ENCODE results near the gene MORN1.
A peak's percentile ranks its signal among the peaks of the same experiment; 100 is the strongest.

MORN1 gene

DNA sequence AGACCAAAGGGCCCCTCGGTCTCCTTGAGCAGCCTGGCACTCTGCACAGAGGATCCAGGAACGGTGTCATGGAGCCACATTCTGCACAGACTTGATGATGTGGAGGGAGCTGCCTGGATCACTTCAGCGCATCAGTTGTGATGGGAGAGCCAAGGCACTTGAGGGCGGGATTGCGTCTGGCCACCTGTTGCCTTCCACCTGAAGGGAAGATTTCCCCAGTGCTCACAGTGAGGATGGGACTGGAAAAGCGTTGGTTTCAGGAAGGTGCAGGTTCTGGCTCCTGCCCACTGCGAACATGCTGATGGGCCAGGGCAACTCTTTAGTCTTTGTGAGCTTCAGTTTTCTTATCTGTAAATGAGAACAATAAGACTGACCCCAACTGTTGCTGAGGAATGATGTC lies 2.9 kb upstream of the MORN1 start:
- H3K9ac ChIP-seq (ENCODE audit: low read length): no peak overlapping the region
- H3K36me3 ChIP-seq (ENCODE audit: insufficient read depth, low read length): peaks cover 41% of the 10 kb centered on the region
- H3K27ac ChIP-seq (ENCODE audit: low read depth, low read length): no peak overlapping the region
- H3K4me3 ChIP-seq (ENCODE audit: low read depth in 1 of 2, low read length in 2 of 2): no peak overlapping the region
- no peaks in the 10 kb centered on the region for H3K9me3 ChIP-seq (ENCODE audit: low read length)
- H3K27me3 ChIP-seq (ENCODE audit: control insufficient read depth in 1 of 2, insufficient read depth in 2 of 2, low read length in 2 of 2): no peaks in the 10 kb centered on the region
- H3K4me1 ChIP-seq (ENCODE audit: insufficient read depth, low read length): peaks cover 30% of the 10 kb centered on the region

- no peaks in the 10 kb centered on the region for H3K9me3 ChIP-seq (ENCODE audit: low read length)
- H3K4me3 ChIP-seq (ENCODE audit: low read depth in 1 of 2, low read length in 2 of 2): no peak overlapping the region
- peaks cover 30% of the 10 kb centered on the region for H3K4me1 ChIP-seq (ENCODE audit: insufficient read depth, low read length)
- H3K27ac ChIP-seq (ENCODE audit: low read depth, low read length): no peak overlapping the region
- H3K27me3 ChIP-seq (ENCODE audit: control insufficient read depth in 1 of 2, insufficient read depth in 2 of 2, low read length in 2 of 2): no peaks in the 10 kb centered on the region
- no peak overlapping the region for H3K9ac ChIP-seq (ENCODE audit: low read length)
- H3K36me3 ChIP-seq (ENCODE audit: insufficient read depth, low read length): peaks cover 34% of the 10 kb centered on the region
Measured at GRCh38 chr1:2393471-2393877, 2.1 kb upstream of the MORN1 start.

DNA sequence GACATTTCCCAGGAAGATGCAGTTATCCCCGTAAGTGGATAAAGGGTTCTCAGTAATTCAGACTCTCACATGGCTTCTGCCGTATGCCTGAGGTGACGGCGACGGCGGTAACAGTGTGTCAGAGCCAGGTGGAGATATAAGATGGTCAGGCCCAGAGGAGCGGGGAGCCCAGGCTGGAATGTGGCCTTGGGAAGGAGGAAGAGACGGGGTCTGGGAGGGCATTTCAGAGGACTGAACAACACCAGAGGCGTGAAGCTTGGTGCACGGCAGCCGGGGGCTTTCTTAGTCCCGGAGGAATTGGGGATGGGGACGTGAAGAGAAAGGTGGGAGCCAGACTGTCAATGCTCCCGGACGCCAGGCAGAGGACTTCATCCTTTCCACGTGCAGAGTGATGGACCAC lies 1.3 kb upstream of the MORN1 start:
- Histone ChIP-seq H3K27ac (ENCODE audit: low read depth, low read length) (no peak overlapping the region), H3K36me3 (ENCODE audit: insufficient read depth, low read length) (peaks cover 28% of the 10 kb centered on the region), H3K4me3 (ENCODE audit: low read depth in 1 of 2, low read length in 2 of 2) (peak overlapping the region in 1 of 2 donors; percentile 56), H3K4me1 (ENCODE audit: insufficient read depth, low read length) (peaks cover 30% of the 10 kb centered on the region), H3K9ac (ENCODE audit: low read length) (peak overlapping the region; percentile 67), H3K27me3 (ENCODE audit: control insufficient read depth in 1 of 2, insufficient read depth in 2 of 2, low read length in 2 of 2) (no peaks in the 10 kb centered on the region), H3K9me3 (ENCODE audit: low read length) (no peaks in the 10 kb centered on the region)

GRCh38 chr1:2391931-2392509 lies 666 bp upstream of the MORN1 start:
- H3K9me3 ChIP-seq (ENCODE audit: low read length): no peaks in the 10 kb centered on the region
- H3K27me3 ChIP-seq (ENCODE audit: control insufficient read depth in 1 of 2, insufficient read depth in 2 of 2, low read length in 2 of 2): no peaks in the 10 kb centered on the region
- H3K4me3 ChIP-seq (ENCODE audit: low read depth in 1 of 2, low read length in 2 of 2): peak overlapping the region; percentile 56 to 71
- peak overlapping the region; percentile 67 for H3K9ac ChIP-seq (ENCODE audit: low read length)
- peaks cover 30% of the 10 kb centered on the region for H3K4me1 ChIP-seq (ENCODE audit: insufficient read depth, low read length)
- peaks cover 22% of the 10 kb centered on the region for H3K36me3 ChIP-seq (ENCODE audit: insufficient read depth, low read length)
- peak overlapping the region; percentile 61 for H3K27ac ChIP-seq (ENCODE audit: low read depth, low read length)

DNA sequence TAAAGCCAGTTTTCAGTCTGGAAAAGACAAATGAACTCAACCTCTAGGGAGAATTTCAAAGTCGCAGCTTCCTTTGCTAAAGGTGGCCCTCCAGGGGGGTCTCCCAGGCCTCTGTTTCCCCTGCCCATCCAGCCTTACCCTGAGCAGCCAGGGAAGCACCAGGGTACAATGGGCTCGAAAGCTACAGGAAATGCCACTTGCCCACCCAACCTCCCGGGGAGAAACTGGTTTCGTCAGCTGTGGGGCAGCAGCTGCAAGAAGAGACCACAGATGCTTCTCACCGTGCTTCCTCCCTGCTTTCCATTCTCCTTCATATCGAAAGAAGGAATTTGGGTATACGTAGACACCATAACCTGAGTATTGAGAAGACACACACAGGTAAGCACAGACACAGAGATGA lies 1.7 kb downstream of the MORN1 start:
- H3K4me1 ChIP-seq (ENCODE audit: insufficient read depth, low read length): peaks cover 30% of the 10 kb centered on the region
- H3K4me3 ChIP-seq (ENCODE audit: low read depth in 1 of 2, low read length in 2 of 2): no peak overlapping the region
- no peaks in the 10 kb centered on the region for H3K27me3 ChIP-seq (ENCODE audit: control insufficient read depth in 1 of 2, insufficient read depth in 2 of 2, low read length in 2 of 2)
- H3K27ac ChIP-seq (ENCODE audit: low read depth, low read length): no peak overlapping the region
- H3K9ac ChIP-seq (ENCODE audit: low read length): no peak overlapping the region
- no peaks in the 10 kb centered on the region for H3K9me3 ChIP-seq (ENCODE audit: low read length)
- H3K36me3 ChIP-seq (ENCODE audit: insufficient read depth, low read length): peaks cover 12% of the 10 kb centered on the region

DNA sequence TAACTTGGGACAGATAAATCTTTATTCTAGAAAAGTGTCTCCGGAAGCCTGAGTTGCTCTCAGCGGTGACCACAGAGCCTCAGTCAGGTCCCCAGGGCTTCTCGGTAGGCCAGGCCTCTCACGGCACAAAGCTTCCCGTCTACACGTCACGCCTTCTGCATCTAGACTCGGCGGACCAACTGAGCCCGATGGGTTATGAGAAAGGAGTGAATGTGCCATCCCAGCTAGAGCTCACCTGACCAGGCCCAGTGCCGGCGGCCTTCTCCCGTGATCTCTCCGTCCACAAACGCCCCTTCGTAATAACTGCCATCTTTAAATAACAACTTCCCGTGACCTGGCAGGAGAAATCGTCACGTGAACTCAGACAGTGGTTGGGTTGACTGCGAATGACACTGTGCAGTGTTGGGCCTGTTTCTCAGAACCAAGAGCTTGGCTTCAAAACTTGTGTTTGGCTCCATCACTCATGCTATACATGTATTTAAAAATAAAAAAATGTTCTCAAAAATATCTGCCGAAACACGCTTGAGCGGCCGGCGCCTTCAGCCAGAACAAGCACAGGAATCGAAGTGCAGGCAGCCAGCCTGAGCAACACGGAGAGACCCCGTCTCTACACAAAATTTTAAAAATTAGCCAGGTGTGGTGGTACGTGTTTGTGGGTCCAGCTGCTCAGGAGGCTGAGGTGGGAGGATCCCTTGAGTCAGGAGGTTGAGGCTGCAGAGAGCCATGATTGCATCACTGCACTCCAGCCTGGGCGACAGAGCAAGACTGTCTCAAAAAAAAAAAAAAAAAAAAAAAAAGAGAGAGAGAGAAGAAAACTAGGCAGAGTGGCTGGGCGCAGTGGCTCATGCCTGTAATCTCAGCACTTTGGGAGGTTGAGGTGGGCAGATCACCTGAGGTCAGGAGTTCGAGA lies 3.1 kb downstream of the MORN1 start:
- H3K9ac ChIP-seq (ENCODE audit: low read length): no peak overlapping the region
- no peaks in the 10 kb centered on the region for H3K9me3 ChIP-seq (ENCODE audit: low read length)
- H3K4me1 ChIP-seq (ENCODE audit: insufficient read depth, low read length): peaks cover 21% of the 10 kb centered on the region
- no peaks in the 10 kb centered on the region for H3K27me3 ChIP-seq (ENCODE audit: control insufficient read depth in 1 of 2, insufficient read depth in 2 of 2, low read length in 2 of 2)
- H3K36me3 ChIP-seq (ENCODE audit: insufficient read depth, low read length): peaks cover 5% of the 10 kb centered on the region
- H3K27ac ChIP-seq (ENCODE audit: low read depth, low read length): no peak overlapping the region
- H3K4me3 ChIP-seq (ENCODE audit: low read depth in 1 of 2, low read length in 2 of 2): no peak overlapping the region

DNA sequence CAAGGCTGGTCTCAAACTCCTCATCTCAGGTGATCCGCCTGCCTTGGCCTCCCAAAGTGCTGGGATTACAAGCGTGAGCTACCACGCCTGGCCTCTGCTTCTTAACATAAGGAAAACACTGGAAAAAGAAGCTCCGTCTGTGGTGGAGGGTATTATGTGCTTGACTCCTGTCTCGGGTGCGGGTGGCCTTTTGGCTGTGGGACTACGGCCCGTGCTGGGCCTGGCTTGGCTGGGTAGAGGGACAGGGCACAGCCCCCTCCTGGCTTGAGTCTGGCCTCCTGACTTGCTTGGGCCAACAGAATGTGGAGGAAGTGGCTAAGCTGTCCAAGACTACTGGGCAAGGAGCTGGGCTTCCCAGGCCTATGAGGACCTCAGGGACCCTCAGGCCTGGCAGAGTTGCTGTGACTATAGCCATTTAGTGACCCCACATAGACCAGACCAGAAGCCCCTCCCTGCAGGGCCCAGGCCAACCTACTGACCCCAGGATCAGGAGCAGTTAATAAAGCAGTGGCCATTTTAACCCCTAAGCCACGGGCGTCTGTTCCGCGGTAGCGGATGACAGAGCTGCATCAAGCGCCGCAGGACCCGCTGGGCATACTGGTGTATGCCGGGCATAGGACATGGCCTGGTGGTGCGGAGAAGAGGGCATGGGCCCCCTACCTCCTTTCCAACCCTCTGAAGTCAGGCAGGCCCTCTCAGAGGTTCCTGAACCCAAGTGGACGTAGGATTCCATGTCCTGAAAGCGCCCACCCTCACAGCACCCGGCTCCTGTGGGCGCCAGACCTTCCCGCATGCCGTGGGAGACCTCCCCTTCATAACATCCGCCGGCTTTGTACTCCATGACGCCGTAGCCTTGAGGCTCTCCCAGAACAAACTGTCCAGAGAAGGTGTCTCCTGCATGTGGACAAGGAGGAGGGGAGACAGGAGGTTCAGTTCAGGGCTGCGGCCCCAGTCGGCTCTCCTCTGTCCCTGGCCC lies 4.4 kb downstream of the MORN1 start:
- no peaks in the 10 kb centered on the region for H3K9me3 ChIP-seq (ENCODE audit: low read length)
- no peak overlapping the region for H3K9ac ChIP-seq (ENCODE audit: low read length)
- H3K4me1 ChIP-seq (ENCODE audit: insufficient read depth, low read length): peaks cover 13% of the 10 kb centered on the region
- no peaks in the 10 kb centered on the region for H3K27me3 ChIP-seq (ENCODE audit: control insufficient read depth in 1 of 2, insufficient read depth in 2 of 2, low read length in 2 of 2)
- H3K27ac ChIP-seq (ENCODE audit: low read depth, low read length): no peak overlapping the region
- H3K36me3 ChIP-seq (ENCODE audit: insufficient read depth, low read length): peaks cover 3% of the 10 kb centered on the region
- H3K4me3 ChIP-seq (ENCODE audit: low read depth in 1 of 2, low read length in 2 of 2): no peak overlapping the region

DNA sequence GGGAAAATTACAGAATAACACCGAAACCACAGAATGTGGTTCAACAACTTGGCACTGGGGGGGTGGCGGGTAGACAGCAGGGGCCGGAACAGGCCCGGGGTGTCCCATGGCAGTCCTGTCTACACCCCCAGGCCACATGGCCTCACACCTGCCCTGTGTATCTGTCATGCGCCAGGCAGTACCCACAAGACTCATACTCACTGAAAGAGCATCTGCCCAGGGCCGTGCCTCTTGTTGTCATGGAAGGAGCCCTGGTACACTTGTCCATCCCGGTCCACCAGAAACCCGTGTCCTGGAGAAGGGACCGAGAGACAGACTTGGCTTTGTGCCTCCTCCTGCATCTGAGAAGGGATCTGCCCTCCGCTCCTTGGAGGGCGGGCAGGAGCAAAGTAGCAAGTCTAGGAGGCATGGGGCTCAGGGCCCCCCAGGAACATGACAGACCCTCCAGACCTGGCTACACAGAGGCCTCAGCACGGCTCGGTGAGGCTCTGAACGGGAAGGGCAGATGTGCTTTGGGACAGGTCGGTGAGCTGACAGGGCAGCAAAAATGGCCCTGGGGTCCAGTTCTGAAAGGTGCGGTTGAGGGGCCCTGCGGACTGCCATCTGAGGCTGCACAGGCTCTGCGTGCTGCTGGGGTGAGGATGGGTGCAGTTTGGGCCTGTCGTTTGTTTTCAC lies 5.6 kb downstream of the MORN1 start:
- Histone ChIP-seq H3K27ac (ENCODE audit: low read depth, low read length) (no peak overlapping the region), H3K4me3 (ENCODE audit: low read depth in 1 of 2, low read length in 2 of 2) (no peak overlapping the region), H3K9ac (ENCODE audit: low read length) (no peak overlapping the region), H3K36me3 (ENCODE audit: insufficient read depth, low read length) (peaks cover 3% of the 10 kb centered on the region), H3K4me1 (ENCODE audit: insufficient read depth, low read length) (peaks cover 23% of the 10 kb centered on the region), H3K9me3 (ENCODE audit: low read length) (no peaks in the 10 kb centered on the region), H3K27me3 (ENCODE audit: control insufficient read depth in 1 of 2, insufficient read depth in 2 of 2, low read length in 2 of 2) (no peaks in the 10 kb centered on the region)

GRCh38 chr1:2384941-2385481 lies 6.3 kb downstream of the MORN1 start:
- Histone ChIP-seq H3K4me3 (ENCODE audit: low read depth in 1 of 2, low read length in 2 of 2) (no peak overlapping the region), H3K9ac (ENCODE audit: low read length) (no peak overlapping the region), H3K27ac (ENCODE audit: low read depth, low read length) (no peak overlapping the region), H3K27me3 (ENCODE audit: control insufficient read depth in 1 of 2, insufficient read depth in 2 of 2, low read length in 2 of 2) (no peaks in the 10 kb centered on the region), H3K9me3 (ENCODE audit: low read length) (no peaks in the 10 kb centered on the region), H3K36me3 (ENCODE audit: insufficient read depth, low read length) (peaks cover 3% of the 10 kb centered on the region), H3K4me1 (ENCODE audit: insufficient read depth, low read length) (peaks cover 15% of the 10 kb centered on the region)

GRCh38 chr1:2384130-2384860 lies 7.1 kb downstream of the MORN1 start:
- Histone ChIP-seq H3K36me3 (ENCODE audit: insufficient read depth, low read length) (peaks cover 3% of the 10 kb centered on the region), H3K4me1 (ENCODE audit: insufficient read depth, low read length) (peaks cover 14% of the 10 kb centered on the region), H3K4me3 (ENCODE audit: low read depth in 1 of 2, low read length in 2 of 2) (no peak overlapping the region), H3K9ac (ENCODE audit: low read length) (no peak overlapping the region), H3K27me3 (ENCODE audit: control insufficient read depth in 1 of 2, insufficient read depth in 2 of 2, low read length in 2 of 2) (no peaks in the 10 kb centered on the region), H3K27ac (ENCODE audit: low read depth, low read length) (no peak overlapping the region), H3K9me3 (ENCODE audit: low read length) (no peaks in the 10 kb centered on the region)
